ENCODE data around the gene PRKN.

Gene PRKN

GRCh38 chr6:162389343-162390085, 338.1 kb downstream of the PRKN start:
- H3K27ac ChIP-seq = no peak overlapping the region
- TF ChIP-seq CTCF (conservative IDR thresholded peaks at IDR 0.05) = no peak

- TF ChIP-seq CTCF (conservative IDR thresholded peaks at IDR 0.05) = no peak
- H3K27ac ChIP-seq = no peak overlapping the region
Measured at GRCh38 chr6:162388383-162388777, 339.2 kb downstream of the PRKN start.

- TF ChIP-seq CTCF (conservative IDR thresholded peaks at IDR 0.05) = no peak
- no peak overlapping the region for H3K27ac ChIP-seq
Measured at GRCh38 chr6:162387718-162388382, 339.7 kb downstream of the PRKN start.

- no peak overlapping the region for H3K27ac ChIP-seq
- no peak for TF ChIP-seq CTCF (conservative IDR thresholded peaks at IDR 0.05)
Measured at GRCh38 chr6:162385980-162386379, 341.6 kb downstream of the PRKN start.

GRCh38 chr6:162379757-162380409, 347.7 kb downstream of the PRKN start:
- TF ChIP-seq CTCF (conservative IDR thresholded peaks at IDR 0.05) = no peak

GRCh38 chr6:162377735-162378134, 349.8 kb downstream of the PRKN start:
- no peak overlapping the region for H3K27ac ChIP-seq
- no peak for TF ChIP-seq CTCF (conservative IDR thresholded peaks at IDR 0.05)

More at GRCh38 chr6:162379757-162380409, 347.7 kb downstream of the PRKN start:
- no peak overlapping the region for H3K27ac ChIP-seq

- H3K27ac ChIP-seq = no peak overlapping the region
- TF ChIP-seq CTCF (conservative IDR thresholded peaks at IDR 0.05) = no peak
Measured at GRCh38 chr6:162373868-162374267, 353.7 kb downstream of the PRKN start.

Data from VCaP (cell line).